H1 (cell line): ENCODE data around the gene TGM3.

Source experiments
- CBX5 ChIP-seq: fragments of 300-800, 300-1000 bp; sonication (generic); IDR thresholded peaks from 2 replicates; pipeline ENCODE4 v1.7.1; 2016; ENCODE audit warnings: antibody characterized with exemption, low read length, low read depth
- CTCF ChIP-seq, 3 experiments: IDR thresholded peaks; 1 replicate in 2 of 3; 2 replicates in 1 of 3; pipeline versions ENCODE4 v1.5.1 to v1.6.1; 2011; ENCODE audit warnings: low read length in 3 of 3, mild to moderate bottlenecking in 3 of 3, inconsistent platforms in 2 of 3, low read depth in 1 of 3, moderate library complexity in 1 of 3; ENCODE audit not compliant: insufficient read depth in 1 of 3; ENCODE audit errors: control extremely low read depth in 1 of 3
- POLR2AphosphoS5 ChIP-seq: IDR thresholded peaks from 2 replicates; pipeline ENCODE4 v1.6.1; 2011; ENCODE audit warnings: low read depth, low read length
- ZNF274 ChIP-seq: IDR thresholded peaks from 2 replicates; pipeline ENCODE4 v1.7.0; 2012; ENCODE audit warnings: low read length, borderline replicate concordance; ENCODE audit errors: extremely low read depth

DNA sequence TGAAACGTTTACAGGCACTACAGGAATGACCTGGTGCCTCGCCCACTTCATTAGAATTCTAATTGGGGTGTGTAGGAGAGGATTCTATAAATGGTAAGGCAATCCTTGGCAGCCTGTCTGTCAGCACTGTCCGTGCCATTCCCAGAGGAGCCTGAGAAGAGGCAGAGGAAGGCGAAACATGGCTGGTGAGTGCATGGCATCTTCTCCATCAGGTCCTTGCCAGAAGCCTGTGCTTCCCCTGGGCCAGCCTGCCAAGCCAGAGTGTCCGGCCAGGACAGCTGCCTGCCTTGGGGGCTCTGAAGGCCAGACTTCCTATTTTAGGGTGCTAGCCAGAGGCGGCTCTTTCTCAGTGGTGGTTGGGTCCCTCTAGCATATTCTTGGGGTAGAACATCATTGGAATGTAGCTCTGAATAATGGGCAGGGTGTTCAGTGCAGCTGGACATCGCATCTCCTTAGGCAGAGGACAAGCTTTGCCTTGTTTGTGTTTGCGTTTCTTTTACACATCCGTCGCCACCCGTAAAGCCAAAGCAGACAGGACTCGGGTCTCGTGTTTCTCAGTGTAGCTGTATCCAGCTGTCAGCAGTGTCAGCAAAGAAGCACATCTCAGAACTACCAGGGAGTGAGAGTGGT lies at the start of gene TGM3:
- TF ChIP-seq POLR2AphosphoS5 (no peak), CTCF (IDR thresholded peaks at IDR 0.05; ENCODE audit: control extremely low read depth in 1 of 3, insufficient read depth in 1 of 3, low read depth in 1 of 3, low read length in 3 of 3) (no peak), ZNF274 (no peak), CBX5 (no peak)
